Neural cell (in vitro differentiated cells): ENCODE data around the gene TNF.

Experiments
- EP300 ChIP-seq: fragments of 450-650 bp; conservative IDR thresholded peaks from 2 replicates; pipeline ENCODE4 v1.6.1; 2014; ENCODE audit warnings: antibody characterized with exemption, mild to moderate bottlenecking, moderate library complexity; ENCODE audit not compliant: poor library complexity, severe bottlenecking
- EZH2 ChIP-seq: fragments of 200-600, 300-800 bp; shearing (Covaris generic), sonication (generic); IDR thresholded peaks from 2 replicates; pipeline ENCODE4 v1.6.1; 2014; ENCODE audit warnings: antibody characterized with exemption, low read length, borderline replicate concordance, mild to moderate bottlenecking; ENCODE audit not compliant: insufficient read depth, poor library complexity, severe bottlenecking
- POLR2AphosphoS5 ChIP-seq: IDR thresholded peaks from 2 replicates; pipeline ENCODE4 v1.6.1; 2012
- RAD21 ChIP-seq: fragments of 450-650 bp; conservative IDR thresholded peaks from 2 replicates; pipeline ENCODE4 v1.6.1; 2014; ENCODE audit warnings: antibody characterized with exemption, mild to moderate bottlenecking, moderate library complexity
- SMC3 ChIP-seq: fragments of 450-650 bp; conservative IDR thresholded peaks from 2 replicates; pipeline ENCODE4 v1.6.1; 2014; ENCODE audit warnings: antibody characterized with exemption, mild to moderate bottlenecking, moderate library complexity; ENCODE audit not compliant: poor library complexity
- TF ChIP-seq, protein P1 (sequence below): fragments of 450-650 bp; IDR thresholded peaks from 2 replicates; pipeline ENCODE4 v1.5.1; 2014; ENCODE audit warnings: antibody characterized with exemption, mild to moderate bottlenecking, moderate library complexity; ENCODE audit not compliant: poor library complexity, severe bottlenecking
- TF ChIP-seq, protein P2 (sequence below): IDR thresholded peaks from 2 replicates; pipeline ENCODE4 v1.6.1; 2012; ENCODE audit warnings: borderline replicate concordance

DNA sequence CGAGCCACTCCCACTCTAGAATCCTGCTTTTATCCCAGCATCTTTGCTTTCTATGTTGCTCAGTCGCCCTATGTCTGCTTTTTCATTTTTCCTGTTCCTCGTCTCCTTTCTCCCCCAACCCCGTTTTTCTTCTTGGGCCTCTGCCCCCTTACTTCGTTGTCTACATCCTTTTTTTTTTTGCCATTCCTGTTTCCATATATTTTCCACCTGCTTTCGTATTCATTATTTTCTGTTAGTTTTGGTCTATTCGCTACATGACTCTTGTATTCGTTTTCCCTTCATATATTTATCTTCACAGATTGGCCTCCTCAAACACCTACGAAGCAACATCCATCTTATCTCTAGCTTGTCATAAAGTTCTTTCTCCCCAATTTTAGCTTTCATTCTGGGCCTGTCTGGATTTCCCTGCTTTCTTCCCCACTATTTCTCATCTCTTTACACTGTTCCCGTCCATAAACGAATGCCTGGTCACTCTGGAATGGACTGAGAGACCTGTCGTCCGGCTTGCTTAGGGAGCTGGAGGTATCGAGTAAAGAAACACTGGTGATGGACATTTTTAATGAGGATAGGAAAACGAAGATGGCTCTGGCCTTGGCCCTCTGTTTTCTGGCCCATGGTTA, 46.1 kb downstream of the TNF start:
- TF ChIP-seq SMC3 (no peak), POLR2AphosphoS5 (no peak), RAD21 (no peak), EP300 (no peak), EZH2 (no peak)
- TF ChIP-seq, protein P1, sequence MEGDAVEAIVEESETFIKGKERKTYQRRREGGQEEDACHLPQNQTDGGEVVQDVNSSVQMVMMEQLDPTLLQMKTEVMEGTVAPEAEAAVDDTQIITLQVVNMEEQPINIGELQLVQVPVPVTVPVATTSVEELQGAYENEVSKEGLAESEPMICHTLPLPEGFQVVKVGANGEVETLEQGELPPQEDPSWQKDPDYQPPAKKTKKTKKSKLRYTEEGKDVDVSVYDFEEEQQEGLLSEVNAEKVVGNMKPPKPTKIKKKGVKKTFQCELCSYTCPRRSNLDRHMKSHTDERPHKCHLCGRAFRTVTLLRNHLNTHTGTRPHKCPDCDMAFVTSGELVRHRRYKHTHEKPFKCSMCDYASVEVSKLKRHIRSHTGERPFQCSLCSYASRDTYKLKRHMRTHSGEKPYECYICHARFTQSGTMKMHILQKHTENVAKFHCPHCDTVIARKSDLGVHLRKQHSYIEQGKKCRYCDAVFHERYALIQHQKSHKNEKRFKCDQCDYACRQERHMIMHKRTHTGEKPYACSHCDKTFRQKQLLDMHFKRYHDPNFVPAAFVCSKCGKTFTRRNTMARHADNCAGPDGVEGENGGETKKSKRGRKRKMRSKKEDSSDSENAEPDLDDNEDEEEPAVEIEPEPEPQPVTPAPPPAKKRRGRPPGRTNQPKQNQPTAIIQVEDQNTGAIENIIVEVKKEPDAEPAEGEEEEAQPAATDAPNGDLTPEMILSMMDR, result no peak
- TF ChIP-seq, protein P2, sequence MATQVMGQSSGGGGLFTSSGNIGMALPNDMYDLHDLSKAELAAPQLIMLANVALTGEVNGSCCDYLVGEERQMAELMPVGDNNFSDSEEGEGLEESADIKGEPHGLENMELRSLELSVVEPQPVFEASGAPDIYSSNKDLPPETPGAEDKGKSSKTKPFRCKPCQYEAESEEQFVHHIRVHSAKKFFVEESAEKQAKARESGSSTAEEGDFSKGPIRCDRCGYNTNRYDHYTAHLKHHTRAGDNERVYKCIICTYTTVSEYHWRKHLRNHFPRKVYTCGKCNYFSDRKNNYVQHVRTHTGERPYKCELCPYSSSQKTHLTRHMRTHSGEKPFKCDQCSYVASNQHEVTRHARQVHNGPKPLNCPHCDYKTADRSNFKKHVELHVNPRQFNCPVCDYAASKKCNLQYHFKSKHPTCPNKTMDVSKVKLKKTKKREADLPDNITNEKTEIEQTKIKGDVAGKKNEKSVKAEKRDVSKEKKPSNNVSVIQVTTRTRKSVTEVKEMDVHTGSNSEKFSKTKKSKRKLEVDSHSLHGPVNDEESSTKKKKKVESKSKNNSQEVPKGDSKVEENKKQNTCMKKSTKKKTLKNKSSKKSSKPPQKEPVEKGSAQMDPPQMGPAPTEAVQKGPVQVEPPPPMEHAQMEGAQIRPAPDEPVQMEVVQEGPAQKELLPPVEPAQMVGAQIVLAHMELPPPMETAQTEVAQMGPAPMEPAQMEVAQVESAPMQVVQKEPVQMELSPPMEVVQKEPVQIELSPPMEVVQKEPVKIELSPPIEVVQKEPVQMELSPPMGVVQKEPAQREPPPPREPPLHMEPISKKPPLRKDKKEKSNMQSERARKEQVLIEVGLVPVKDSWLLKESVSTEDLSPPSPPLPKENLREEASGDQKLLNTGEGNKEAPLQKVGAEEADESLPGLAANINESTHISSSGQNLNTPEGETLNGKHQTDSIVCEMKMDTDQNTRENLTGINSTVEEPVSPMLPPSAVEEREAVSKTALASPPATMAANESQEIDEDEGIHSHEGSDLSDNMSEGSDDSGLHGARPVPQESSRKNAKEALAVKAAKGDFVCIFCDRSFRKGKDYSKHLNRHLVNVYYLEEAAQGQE, result no peak
